CD4-positive, alpha-beta T cell treated with Interleukin-17A for 1 hour (primary cell): Measurements from ENCODE around the gene REM1.

Experiments
- DNase-seq: peaks from one replicate; pipeline ENCODE4 v3.0.0-alpha.2; 2020

REM1 gene

GRCh38 chr20:31523361-31524283 is 48.5 kb downstream of the REM1 start:
- DNase-seq = peak; percentile 16

GRCh38 chr20:31527266-31527665 is 52.2 kb downstream of the REM1 start:
- no peak for DNase-seq
